Measurements from ENCODE around the gene ERBB4. TPM values are rescaled to one million over a fixed set of nuclear protein-coding genes. Genes with fewer than 3 reads are reported as not detected.
"Not testable (repeated sequence)": the region's sequence is repeated elsewhere in the genome, so short reads cannot be mapped to it uniquely, and the experiment has no call there.

ERBB4 gene
- total RNA-seq, 1 donor from 2014 or later, result 2.8 TPM

DNA sequence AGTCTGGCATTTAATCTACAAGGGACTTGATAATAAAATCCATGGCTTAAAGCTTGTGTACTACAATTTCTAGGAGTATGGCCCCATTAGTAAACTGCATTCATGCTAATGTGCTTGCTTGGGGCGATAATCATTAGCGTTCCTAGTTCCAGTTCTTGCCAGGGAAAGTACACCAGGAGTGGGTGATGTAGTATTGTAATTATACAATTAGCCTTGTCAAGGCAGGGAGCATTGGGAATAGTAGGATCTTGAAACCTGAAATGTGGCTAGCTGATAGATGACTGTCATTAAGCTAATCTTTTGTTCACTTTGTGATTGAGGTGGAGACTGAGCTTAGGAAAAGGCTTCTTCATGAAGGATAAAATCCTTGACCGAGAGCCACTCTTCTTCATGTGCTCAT, 993.0 kb downstream of the ERBB4 start:
- Mint-ChIP-seq H3K36me3 (ENCODE audit: unreplicated experiment) (no peaks in the 10 kb centered on the region), H3K27me3 (ENCODE audit: unreplicated experiment) (no peaks in the 10 kb centered on the region), H3K4me1 (ENCODE audit: unreplicated experiment) (no peaks in the 10 kb centered on the region), H3K9me3 (ENCODE audit: unreplicated experiment) (no peaks in the 10 kb centered on the region), H3K4me3 (ENCODE audit: unreplicated experiment) (no peak overlapping the region), H3K27ac (ENCODE audit: unreplicated experiment) (no peak overlapping the region)
- DNase-seq (ENCODE audit: extremely low spot score, unreplicated experiment), result no peak
- TF ChIP-seq, protein P1, sequence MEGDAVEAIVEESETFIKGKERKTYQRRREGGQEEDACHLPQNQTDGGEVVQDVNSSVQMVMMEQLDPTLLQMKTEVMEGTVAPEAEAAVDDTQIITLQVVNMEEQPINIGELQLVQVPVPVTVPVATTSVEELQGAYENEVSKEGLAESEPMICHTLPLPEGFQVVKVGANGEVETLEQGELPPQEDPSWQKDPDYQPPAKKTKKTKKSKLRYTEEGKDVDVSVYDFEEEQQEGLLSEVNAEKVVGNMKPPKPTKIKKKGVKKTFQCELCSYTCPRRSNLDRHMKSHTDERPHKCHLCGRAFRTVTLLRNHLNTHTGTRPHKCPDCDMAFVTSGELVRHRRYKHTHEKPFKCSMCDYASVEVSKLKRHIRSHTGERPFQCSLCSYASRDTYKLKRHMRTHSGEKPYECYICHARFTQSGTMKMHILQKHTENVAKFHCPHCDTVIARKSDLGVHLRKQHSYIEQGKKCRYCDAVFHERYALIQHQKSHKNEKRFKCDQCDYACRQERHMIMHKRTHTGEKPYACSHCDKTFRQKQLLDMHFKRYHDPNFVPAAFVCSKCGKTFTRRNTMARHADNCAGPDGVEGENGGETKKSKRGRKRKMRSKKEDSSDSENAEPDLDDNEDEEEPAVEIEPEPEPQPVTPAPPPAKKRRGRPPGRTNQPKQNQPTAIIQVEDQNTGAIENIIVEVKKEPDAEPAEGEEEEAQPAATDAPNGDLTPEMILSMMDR (IDR thresholded peaks at IDR 0.05), result no peak

DNA sequence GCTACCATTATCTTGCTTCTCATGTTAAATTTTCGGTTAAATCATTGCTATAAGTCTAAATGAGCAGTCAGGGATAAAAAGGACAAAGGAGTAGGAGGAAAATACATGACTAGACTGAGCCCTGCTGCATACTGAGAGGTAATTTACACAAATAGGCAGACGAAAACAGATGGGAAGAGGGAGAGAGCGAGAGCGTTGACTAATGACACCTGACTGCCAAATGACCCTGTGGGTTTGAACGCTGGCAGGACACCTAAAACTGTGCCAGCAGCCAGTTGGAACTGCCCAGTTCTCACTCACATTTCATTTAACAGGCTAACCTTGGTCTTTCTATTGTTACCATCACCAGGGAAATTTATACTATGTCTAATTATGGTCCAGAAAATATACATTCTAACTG, 1004.0 kb downstream of the ERBB4 start:
- no peak overlapping the region for H3K27ac Mint-ChIP-seq (ENCODE audit: unreplicated experiment)
- no peaks in the 10 kb centered on the region for H3K4me1 Mint-ChIP-seq (ENCODE audit: unreplicated experiment)
- H3K9me3 Mint-ChIP-seq (ENCODE audit: unreplicated experiment), result no peaks in the 10 kb centered on the region

DNA sequence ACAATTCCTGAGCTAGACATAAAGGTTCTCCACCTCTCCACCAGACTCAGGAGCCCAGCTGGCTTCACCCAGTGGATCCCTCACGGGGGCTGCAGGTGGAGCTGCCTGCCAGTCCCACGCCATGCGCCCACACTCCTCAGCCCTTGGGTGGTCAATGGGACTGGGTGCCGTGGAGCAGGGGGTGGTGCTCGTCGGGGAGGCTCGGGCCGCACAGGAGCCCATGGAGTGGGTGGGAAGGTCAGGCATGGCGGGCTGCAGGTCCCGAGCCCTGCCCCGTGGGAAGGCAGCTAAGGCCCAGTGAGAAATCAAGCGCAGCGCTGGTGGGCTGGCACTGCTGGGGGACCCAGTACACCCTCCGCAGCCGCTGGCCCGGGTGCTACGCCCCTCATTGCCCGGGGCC, 1014.4 kb downstream of the ERBB4 start:
- not testable (repeated sequence) for H3K27ac Mint-ChIP-seq (ENCODE audit: unreplicated experiment); H3K27me3 Mint-ChIP-seq (ENCODE audit: unreplicated experiment); H3K9me3 Mint-ChIP-seq (ENCODE audit: unreplicated experiment); DNase-seq (ENCODE audit: extremely low spot score, unreplicated experiment); H3K4me3 Mint-ChIP-seq (ENCODE audit: unreplicated experiment); H3K36me3 Mint-ChIP-seq (ENCODE audit: unreplicated experiment); H3K4me1 Mint-ChIP-seq (ENCODE audit: unreplicated experiment)

More for the DNA sequence above, 1004.0 kb downstream of the ERBB4 start:
- H3K36me3 Mint-ChIP-seq (ENCODE audit: unreplicated experiment), result no peaks in the 10 kb centered on the region
- no peak overlapping the region for H3K4me3 Mint-ChIP-seq (ENCODE audit: unreplicated experiment)
- no peak for DNase-seq (ENCODE audit: extremely low spot score, unreplicated experiment)
- H3K27me3 Mint-ChIP-seq (ENCODE audit: unreplicated experiment), result no peaks in the 10 kb centered on the region
- TF ChIP-seq, protein P1 (IDR thresholded peaks at IDR 0.05), result no peak

DNA sequence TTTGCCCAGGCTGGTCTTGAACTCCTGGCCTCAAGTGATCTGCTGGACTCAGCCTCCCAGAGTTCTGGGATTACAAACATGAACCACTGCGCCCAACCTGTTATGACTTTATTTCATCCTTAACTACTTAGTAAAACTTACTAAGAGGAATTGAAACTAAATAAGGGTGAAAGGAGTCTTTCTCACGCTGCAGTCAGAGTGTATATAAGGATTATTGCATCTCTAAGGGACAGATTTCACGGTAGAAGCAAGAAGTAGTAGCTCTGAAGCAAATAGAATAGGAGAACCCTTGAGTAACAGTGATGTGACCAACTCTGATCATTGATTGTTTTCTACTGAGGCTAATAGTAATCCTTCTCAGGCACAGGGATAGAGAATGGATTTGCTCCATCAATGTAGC, 1022.1 kb downstream of the ERBB4 start:
- Mint-ChIP-seq H3K27me3 (ENCODE audit: unreplicated experiment) (no peaks in the 10 kb centered on the region), H3K9me3 (ENCODE audit: unreplicated experiment) (no peaks in the 10 kb centered on the region), H3K4me3 (ENCODE audit: unreplicated experiment) (no peak overlapping the region), H3K36me3 (ENCODE audit: unreplicated experiment) (no peaks in the 10 kb centered on the region), H3K4me1 (ENCODE audit: unreplicated experiment) (no peaks in the 10 kb centered on the region), H3K27ac (ENCODE audit: unreplicated experiment) (no peak overlapping the region)
- DNase-seq (ENCODE audit: extremely low spot score, unreplicated experiment), result no peak
- TF ChIP-seq, protein P1 (IDR thresholded peaks at IDR 0.05), result no peak

DNA sequence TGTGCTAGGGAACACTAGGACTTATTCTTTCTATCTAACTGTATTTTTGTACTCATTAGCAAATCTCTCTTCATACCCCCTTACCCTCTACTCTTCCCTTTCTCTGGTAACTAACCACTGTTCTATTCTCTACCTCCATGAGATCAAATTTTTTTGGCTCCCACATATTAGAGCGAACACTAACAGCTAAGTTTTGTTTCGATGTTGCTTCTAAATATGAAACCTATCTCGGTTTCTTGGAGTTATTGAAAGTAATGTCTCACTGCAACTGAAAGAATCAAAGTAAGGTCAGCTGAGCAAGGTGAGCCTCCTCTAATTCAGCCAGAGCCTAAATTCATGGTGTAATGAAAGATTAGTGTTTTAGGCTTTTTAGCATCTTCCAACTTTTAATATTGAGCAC, 1024.6 kb downstream of the ERBB4 start:
- TF ChIP-seq, protein P1 (IDR thresholded peaks at IDR 0.05), result no peak
- Mint-ChIP-seq H3K36me3 (ENCODE audit: unreplicated experiment) (no peaks in the 10 kb centered on the region), H3K4me3 (ENCODE audit: unreplicated experiment) (no peak overlapping the region)

DNA sequence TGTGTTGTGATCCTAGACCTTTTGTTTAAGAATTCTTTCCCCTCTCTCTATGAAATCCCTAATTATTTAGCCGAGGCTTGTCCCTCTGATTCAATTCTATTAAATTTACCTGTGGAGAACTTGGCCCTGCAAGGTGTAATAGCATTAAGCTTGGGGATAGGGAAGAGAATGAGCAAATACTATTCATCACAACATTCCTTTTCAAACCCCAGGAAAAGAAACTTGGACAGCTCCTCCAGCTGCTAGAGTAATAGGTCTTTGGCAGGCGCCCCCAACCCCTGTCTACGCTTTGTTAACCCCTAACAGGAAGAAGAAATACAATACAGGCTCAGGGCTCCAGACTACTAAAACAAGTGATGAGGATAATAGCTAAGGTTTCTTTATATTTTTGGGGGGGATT, 1025.2 kb downstream of the ERBB4 start:
- no peak for DNase-seq (ENCODE audit: extremely low spot score, unreplicated experiment)
- no peaks in the 10 kb centered on the region for H3K9me3 Mint-ChIP-seq (ENCODE audit: unreplicated experiment)
- TF ChIP-seq, protein P1 (IDR thresholded peaks at IDR 0.05), result no peak
- H3K27me3 Mint-ChIP-seq (ENCODE audit: unreplicated experiment), result no peaks in the 10 kb centered on the region
- no peaks in the 10 kb centered on the region for H3K36me3 Mint-ChIP-seq (ENCODE audit: unreplicated experiment)
- H3K4me3 Mint-ChIP-seq (ENCODE audit: unreplicated experiment), result no peak overlapping the region
- H3K4me1 Mint-ChIP-seq (ENCODE audit: unreplicated experiment), result no peaks in the 10 kb centered on the region
- no peak overlapping the region for H3K27ac Mint-ChIP-seq (ENCODE audit: unreplicated experiment)

More for the DNA sequence above, 1024.6 kb downstream of the ERBB4 start:
- no peaks in the 10 kb centered on the region for H3K4me1 Mint-ChIP-seq (ENCODE audit: unreplicated experiment)
- no peaks in the 10 kb centered on the region for H3K9me3 Mint-ChIP-seq (ENCODE audit: unreplicated experiment)
- H3K27ac Mint-ChIP-seq (ENCODE audit: unreplicated experiment), result no peak overlapping the region
- H3K27me3 Mint-ChIP-seq (ENCODE audit: unreplicated experiment), result no peaks in the 10 kb centered on the region
- no peak for DNase-seq (ENCODE audit: extremely low spot score, unreplicated experiment)
